Mesendoderm (in vitro differentiated cells): ENCODE measurements around the gene ZNF212. TPM values are rescaled to one million over a fixed set of nuclear protein-coding genes. Genes with fewer than 3 reads are reported as not detected.

ENCODE experiments used
- DNase-seq: peaks from one replicate; pipeline ENCODE4 v3.0.0; 2013
- H2AK5ac ChIP-seq: 2 replicates; pipeline ENCODE4 v1.6.1; 2013; ENCODE audit warnings: low read length, inconsistent platforms
- H2BK120ac ChIP-seq: 2 replicates; pipeline ENCODE4 v1.6.1; 2013; ENCODE audit warnings: low read depth, mild to moderate bottlenecking, low read length, moderate library complexity, mixed read lengths
- H2BK15ac ChIP-seq: replicated peaks from 2 replicates; pipeline ENCODE4 v1.6.1; 2013; ENCODE audit warnings: low read depth, mild to moderate bottlenecking, moderate library complexity
- H2BK5ac ChIP-seq: 2 replicates; pipeline ENCODE4 v1.6.1; 2013; ENCODE audit warnings: low read length, inconsistent platforms
- H3K18ac ChIP-seq: 2 replicates; pipeline ENCODE4 v1.6.1; 2013; ENCODE audit warnings: mild to moderate bottlenecking, low read length, mixed read lengths
- H3K23ac ChIP-seq: one replicate; pipeline ENCODE4 v1.6.1; 2013; ENCODE audit warnings: low read length
- H3K27ac ChIP-seq: 2 replicates; pipeline ENCODE4 v1.5.1; 2013; ENCODE audit warnings: low read depth, mild to moderate bottlenecking, inconsistent platforms, low read length, moderate library complexity
- H3K27me3 ChIP-seq: 2 replicates; pipeline ENCODE4 v1.6.1; 2013; ENCODE audit warnings: low read length, control low read depth, mild to moderate bottlenecking, inconsistent platforms; ENCODE audit not compliant: insufficient read depth, poor library complexity
- H3K36me3 ChIP-seq: 2 replicates; pipeline ENCODE4 v1.6.1; 2013; ENCODE audit warnings: low read length, inconsistent platforms; ENCODE audit not compliant: control insufficient read depth, insufficient read depth
- H3K4ac ChIP-seq: one replicate; pipeline ENCODE4 v1.6.1; 2013; ENCODE audit warnings: low read depth, mild to moderate bottlenecking, low read length, moderate library complexity
- H3K4me1 ChIP-seq: 2 replicates; pipeline ENCODE4 v1.6.1; 2013; ENCODE audit warnings: low read depth, low read length, inconsistent platforms; ENCODE audit not compliant: control insufficient read depth
- H3K4me2 ChIP-seq: 2 replicates; pipeline ENCODE4 v1.6.1; 2013; ENCODE audit warnings: low read length
- H3K4me3 ChIP-seq: 2 replicates; pipeline ENCODE4 v1.5.1; 2013; ENCODE audit warnings: mild to moderate bottlenecking, low read length
- H3K56ac ChIP-seq: one replicate; pipeline ENCODE4 v1.6.1; 2013; ENCODE audit warnings: low read length
- H3K79me1 ChIP-seq: 2 replicates; pipeline ENCODE4 v1.6.1; 2013; ENCODE audit warnings: low read length, inconsistent platforms
- H3K79me2 ChIP-seq: 2 replicates; pipeline ENCODE4 v1.6.1; 2013; ENCODE audit warnings: mild to moderate bottlenecking, low read length; ENCODE audit not compliant: control insufficient read depth, insufficient read depth
- H3K9ac ChIP-seq: 2 replicates; pipeline ENCODE4 v1.6.1; 2013; ENCODE audit warnings: low read length, inconsistent platforms
- H4K5ac ChIP-seq: one replicate; pipeline ENCODE4 v1.6.1; 2013; ENCODE audit warnings: low read length
- H4K8ac ChIP-seq: one replicate; pipeline ENCODE4 v1.6.1; 2013; ENCODE audit warnings: low read depth, mild to moderate bottlenecking, control low read depth, low read length, moderate library complexity
- WGBS: extraction: QIAGEN DNeasy Blood & Tissue Kit; methylation state at CpG from one replicate; pipeline ENCODE4 v1.1.7; 2013; ENCODE audit warnings: low lambda C conversion rate, missing lambda C conversion rate; ENCODE audit not compliant: insufficient coverage; ENCODE audit errors: extremely low coverage; 5-methylcytosine and 5-hydroxymethylcytosine counted together
- small RNA-seq: library from polyadenylated mRNA; stranded (forward); fragments of <200 nt; extraction: miRNeasy Mini kit (QIAGEN cat#:217004); gene quantifications from one replicate; pipeline ENCODE3, GENCODE V24; 2013; ENCODE audit not compliant: insufficient read depth

Gene ZNF212

GRCh38 chr7:149300620-149301285 lies 61.3 kb downstream of the ZNF212 start:
- H3K27me3 ChIP-seq: no peaks in the 10 kb centered on the region
- H3K79me2 ChIP-seq: no peaks in the 10 kb centered on the region
- no peak overlapping the region for H3K56ac ChIP-seq
- WGBS: 100% methylated on average over 1 of the region's 8 CpGs
- no peak overlapping the region for H2AK5ac ChIP-seq
- H3K27ac ChIP-seq: no peak overlapping the region
- H3K4me2 ChIP-seq: no peak overlapping the region
- no peak overlapping the region for H3K18ac ChIP-seq
- DNase-seq: no peak
- H3K9ac ChIP-seq: no peak overlapping the region
- H4K8ac ChIP-seq: no peak overlapping the region
- H4K5ac ChIP-seq: no peak overlapping the region
- no peak overlapping the region for H3K4ac ChIP-seq
- H3K79me1 ChIP-seq: no peaks in the 10 kb centered on the region
- H2BK120ac ChIP-seq: no peak overlapping the region
- no peak overlapping the region for H3K23ac ChIP-seq
- H3K4me3 ChIP-seq: no peak overlapping the region
- H2BK5ac ChIP-seq: no peak overlapping the region
- no peaks in the 10 kb centered on the region for H3K4me1 ChIP-seq
- H2BK15ac ChIP-seq: no peak overlapping the region
- no peaks in the 10 kb centered on the region for H3K36me3 ChIP-seq

DNA sequence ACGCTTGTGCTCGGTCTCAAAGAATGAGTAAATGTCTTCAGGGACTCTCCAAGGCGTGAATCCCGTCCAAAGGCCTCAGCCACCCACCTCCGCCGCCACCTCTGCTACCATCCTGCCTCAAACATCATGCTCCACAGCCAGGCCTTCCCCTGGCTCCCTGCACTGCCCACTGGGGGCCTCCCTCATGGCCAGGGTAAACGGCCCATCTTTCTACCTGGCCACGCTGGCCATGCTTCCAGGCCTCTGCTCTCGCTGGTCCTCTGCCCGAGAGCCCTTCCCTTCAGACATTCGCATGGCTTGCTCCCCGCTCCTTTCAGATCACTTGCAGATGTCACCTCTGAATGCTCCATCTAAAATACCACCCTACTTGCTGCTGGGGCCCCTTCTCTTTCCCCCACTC lies 62.8 kb downstream of the ZNF212 start:
- Histone ChIP-seq H3K4me2 (no peak overlapping the region), H4K5ac (no peak overlapping the region), H3K4me3 (no peak overlapping the region), H2BK5ac (no peak overlapping the region), H3K4ac (no peak overlapping the region), H2BK120ac (no peak overlapping the region), H3K56ac (no peak overlapping the region), H2BK15ac (no peak overlapping the region), H3K4me1 (no peaks in the 10 kb centered on the region), H3K27ac (no peak overlapping the region), H2AK5ac (no peak overlapping the region), H3K27me3 (no peaks in the 10 kb centered on the region), H3K79me2 (no peaks in the 10 kb centered on the region), H3K9ac (no peak overlapping the region), H4K8ac (no peak overlapping the region), H3K36me3 (no peaks in the 10 kb centered on the region), H3K18ac (no peak overlapping the region), H3K79me1 (no peaks in the 10 kb centered on the region), H3K23ac (no peak overlapping the region)
- WGBS: no CpG with 5 or more reads among the region's 12 CpGs
- DNase-seq: no peak

DNA sequence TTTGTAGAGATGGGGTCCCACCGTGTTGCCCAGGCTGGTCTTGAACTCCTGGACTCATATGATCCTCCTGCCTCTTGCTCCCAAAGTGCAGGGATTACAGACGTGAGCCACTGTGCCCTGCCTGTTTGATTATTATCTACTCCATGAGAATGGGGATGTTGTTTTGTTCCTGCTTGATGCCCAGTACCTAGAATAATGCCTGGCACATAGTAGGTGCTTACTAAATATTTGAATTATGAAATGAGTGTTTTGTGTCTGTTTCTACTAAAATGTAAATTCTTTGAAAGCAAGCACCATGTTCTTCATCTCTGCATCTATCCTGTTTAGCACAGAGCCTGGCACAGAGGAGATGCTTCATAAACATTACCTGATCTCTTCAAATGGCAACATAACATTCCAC lies 63.4 kb downstream of the ZNF212 start:
- Histone ChIP-seq H3K4me3 (no peak overlapping the region), H3K79me1 (no peaks in the 10 kb centered on the region), H3K79me2 (no peaks in the 10 kb centered on the region), H4K5ac (no peak overlapping the region), H3K4ac (no peak overlapping the region), H3K18ac (no peak overlapping the region), H3K9ac (no peak overlapping the region), H2AK5ac (no peak overlapping the region), H4K8ac (no peak overlapping the region), H3K36me3 (no peaks in the 10 kb centered on the region), H3K56ac (no peak overlapping the region), H2BK15ac (no peak overlapping the region), H3K27ac (no peak overlapping the region), H3K4me2 (no peak overlapping the region), H3K4me1 (no peaks in the 10 kb centered on the region), H2BK120ac (no peak overlapping the region), H3K27me3 (no peaks in the 10 kb centered on the region), H3K23ac (no peak overlapping the region), H2BK5ac (no peak overlapping the region)
- no peak for DNase-seq
- no CpG with 5 or more reads among the region's 2 CpGs for WGBS

- Histone ChIP-seq H3K79me2 (no peaks in the 10 kb centered on the region), H3K27me3 (no peaks in the 10 kb centered on the region), H3K18ac (no peak overlapping the region), H3K27ac (no peak overlapping the region), H3K4me1 (no peaks in the 10 kb centered on the region), H2BK15ac (no peak overlapping the region), H3K4me2 (no peak overlapping the region), H2AK5ac (no peak overlapping the region), H4K5ac (no peak overlapping the region), H2BK5ac (no peak overlapping the region), H2BK120ac (no peak overlapping the region), H3K56ac (no peak overlapping the region), H4K8ac (no peak overlapping the region), H3K4me3 (no peak overlapping the region), H3K36me3 (no peaks in the 10 kb centered on the region), H3K23ac (no peak overlapping the region), H3K79me1 (no peaks in the 10 kb centered on the region), H3K4ac (no peak overlapping the region), H3K9ac (no peak overlapping the region)
- WGBS: no CpG with 5 or more reads among the region's 7 CpGs
- no peak for DNase-seq
These were observed 64.6 kb downstream of the ZNF212 start for GRCh38 chr7:149304006-149304405.

Small RNAs within 50 kb of the gene (small RNA-seq; reads per million reads assigned to genes)
- gene AC004890.1: not detected
